Endometrial microvascular endothelial cells (primary cell): ENCODE measurements around the gene C1orf198. TPM values are rescaled to one million over a fixed set of nuclear protein-coding genes. Genes with fewer than 3 reads are reported as not detected.

Source experiments
- in situ Hi-C: cut with HindIII; loops from 2 replicates; pipeline ENCODE4 v1.10.0; 2017; ENCODE audit warnings: low sequenced_read_pairs, low pct_unique_long_range_greater_than_20kb; ENCODE audit errors: inconsistent ontology term
- total RNA-seq: library from RNA; depleted of rRNA; stranded (reverse); fragments of >200 nt; gene quantifications from one replicate; pipeline ENCODE4 v1.2.3, GENCODE V29; 2015; ENCODE audit errors: inconsistent ontology term

C1orf198 gene
- total RNA-seq, 1 donor from 2014 or later = 19.5 TPM

GRCh38 chr1:230796626-230797025, 71.7 kb downstream of the C1orf198 start:
- in situ Hi-C loops = no loop called here

DNA sequence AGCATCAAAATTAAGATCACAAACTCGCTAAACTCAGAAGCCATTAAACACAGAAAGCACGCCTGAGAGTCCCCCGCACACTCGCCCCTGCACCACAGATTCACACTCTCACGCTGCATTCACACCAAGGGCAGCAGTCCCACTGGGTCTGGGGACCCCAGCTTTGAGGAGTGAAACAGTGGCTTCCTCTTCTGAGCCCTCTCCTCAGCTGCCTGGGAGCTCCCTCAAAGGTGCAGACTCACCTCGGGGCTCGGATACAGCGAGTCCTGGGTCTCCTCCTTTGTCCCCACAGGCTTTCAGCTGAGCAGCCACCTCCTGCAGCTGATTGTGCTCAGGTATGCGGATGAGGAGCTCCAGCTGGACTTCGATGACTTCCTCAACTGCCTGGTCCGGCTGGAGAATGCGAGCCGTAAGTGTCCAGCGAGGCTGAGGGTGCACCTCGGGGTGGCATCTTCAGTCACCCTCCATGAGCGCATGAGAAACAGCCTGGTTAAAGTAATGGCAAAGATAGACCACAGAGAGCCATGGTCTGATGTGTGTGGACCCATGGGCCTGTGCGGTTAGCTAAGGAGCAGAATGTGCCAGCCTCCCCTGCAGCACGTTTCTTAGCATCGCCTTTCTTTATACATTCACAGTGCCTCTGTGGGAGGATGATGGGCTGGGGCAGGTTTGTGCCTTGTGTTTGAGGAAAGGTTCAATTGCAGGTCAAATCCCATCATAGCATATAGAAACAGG, 73.3 kb downstream of the C1orf198 start:
- in situ Hi-C loops = no loop called here

DNA sequence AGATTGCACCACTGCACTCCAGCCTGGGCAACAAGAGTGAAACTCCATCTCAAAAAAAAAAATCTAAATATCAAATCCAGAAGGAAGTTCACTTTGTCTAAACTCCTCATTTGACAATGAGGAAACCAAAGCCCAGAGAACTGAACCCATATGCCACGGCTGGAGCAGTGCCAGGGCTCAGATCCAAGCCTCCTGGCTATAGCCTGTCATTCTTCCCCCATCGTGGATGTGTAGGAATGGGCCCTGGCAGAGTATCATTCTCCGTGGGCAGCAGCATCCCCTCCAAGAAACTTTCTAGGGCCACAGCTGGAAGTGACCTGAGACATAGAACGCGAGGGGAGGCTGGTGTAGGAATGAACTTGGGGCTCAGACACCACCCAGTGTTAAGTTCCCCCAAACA, 73.9 kb downstream of the C1orf198 start:
- in situ Hi-C loops = no loop called here

- in situ Hi-C loops = no loop called here
These were observed 74.9 kb downstream of the C1orf198 start for GRCh38 chr1:230793463-230793745.

GRCh38 chr1:230792691-230793462, 75.4 kb downstream of the C1orf198 start:
- in situ Hi-C loops = no loop called here

DNA sequence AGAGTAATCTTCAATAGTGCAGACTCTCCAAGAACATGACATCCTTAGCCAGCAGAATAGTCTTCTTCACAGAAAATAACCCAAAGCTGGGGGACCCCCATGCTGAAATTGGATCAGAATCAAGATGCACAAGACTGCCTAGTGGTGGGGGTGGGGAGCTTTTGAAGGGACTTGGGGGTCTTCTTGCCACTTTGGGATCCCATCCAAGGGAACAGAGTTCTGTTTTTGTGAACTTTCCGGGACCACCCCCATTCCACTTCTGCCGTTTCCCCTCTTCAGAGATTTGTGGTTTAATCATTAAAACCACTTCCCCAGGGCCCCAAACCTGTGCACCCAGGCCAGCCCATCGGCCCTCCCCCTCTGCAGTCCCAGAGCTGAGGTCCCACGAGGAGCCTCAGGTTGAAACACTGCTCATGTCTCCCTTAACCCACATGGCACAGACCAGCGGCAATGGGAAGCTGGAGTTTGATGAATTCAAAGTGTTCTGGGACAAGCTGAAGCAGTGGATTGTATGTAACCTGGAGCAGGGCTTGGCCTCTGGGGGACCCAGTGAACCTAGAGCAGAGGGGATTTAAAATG, 76.2 kb downstream of the C1orf198 start:
- in situ Hi-C loops = no loop called here

DNA sequence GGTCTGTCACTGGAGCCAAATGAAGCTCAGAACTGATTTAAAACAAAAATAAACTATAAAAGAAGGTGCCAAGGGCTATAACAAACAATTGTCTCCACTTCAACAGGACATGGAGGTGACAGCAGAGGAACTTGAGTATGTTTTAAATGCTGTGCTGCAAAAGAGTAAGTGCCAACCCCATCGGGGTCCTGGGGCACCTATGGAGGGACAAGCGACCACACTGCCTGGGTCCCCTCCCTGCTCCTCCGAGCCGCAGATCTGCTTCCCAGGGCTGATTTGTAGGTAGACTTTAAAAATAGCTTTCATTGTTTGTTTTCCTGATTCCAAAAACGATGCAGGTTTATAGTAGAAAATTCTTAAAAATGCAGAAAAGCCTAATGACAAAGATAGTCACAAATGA, 78.3 kb downstream of the C1orf198 start:
- in situ Hi-C loops = no loop called here

DNA sequence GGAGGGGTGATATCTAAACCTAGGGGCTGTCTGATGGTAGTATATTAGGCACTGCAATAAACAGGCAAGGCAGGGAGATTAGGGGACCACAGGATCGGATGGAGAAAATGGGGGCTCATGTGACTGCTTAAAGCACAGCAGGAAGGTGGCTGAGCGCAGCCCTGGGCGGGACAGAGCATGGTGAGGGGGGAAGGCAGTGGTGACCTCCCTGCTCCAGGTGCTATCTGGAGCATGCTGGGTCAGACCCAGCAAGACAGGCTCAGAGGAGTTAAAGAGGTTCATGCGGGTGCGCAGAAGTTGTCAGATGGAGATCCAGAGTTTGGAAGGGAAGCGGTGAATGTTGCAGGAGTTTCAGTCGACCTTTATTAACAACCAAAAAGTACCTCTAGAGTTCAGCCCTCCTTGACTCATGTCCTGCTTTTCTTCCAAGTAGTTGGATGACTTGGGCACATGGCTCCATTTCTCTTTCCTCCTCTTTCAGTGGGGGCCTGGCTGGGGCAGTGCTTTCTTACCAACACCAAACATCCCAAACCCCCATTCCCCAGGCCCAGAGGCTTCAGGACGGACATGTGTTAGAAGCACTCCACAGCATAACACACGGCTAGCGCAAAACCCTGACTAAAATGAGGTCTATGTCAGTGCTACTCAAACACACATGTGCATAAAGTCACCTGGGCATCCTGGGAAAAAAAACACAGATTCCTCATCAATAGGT, 79.6 kb downstream of the C1orf198 start:
- in situ Hi-C loops = no loop called here

- in situ Hi-C loops = no loop called here
These were observed 80.8 kb downstream of the C1orf198 start for GRCh38 chr1:230787471-230787870.

Other genes starting within 250 kb of the C1orf198 start
- 27.4 TPM for gene COG2, start 226.0 kb downstream of the C1orf198 start, total RNA-seq
- gene AGT, start 154.4 kb downstream of the C1orf198 start, total RNA-seq = not detected
- not detected for gene CAPN9, start 121.1 kb downstream of the C1orf198 start, total RNA-seq
- gene TTC13, start 110.3 kb upstream of the C1orf198 start, total RNA-seq = 15.1 TPM
- gene ARV1, start 110.6 kb upstream of the C1orf198 start, total RNA-seq = 19.1 TPM
- 10.0 TPM for gene FAM89A, start 171.7 kb upstream of the C1orf198 start, total RNA-seq